H9 (cell line): Measurements from ENCODE around the gene FAM89B. TPM values are rescaled to one million over a fixed set of nuclear protein-coding genes. Genes with fewer than 3 reads are reported as not detected.

ENCODE experiments used
- DNase-seq: peaks from one replicate; pipeline ENCODE4 v3.0.0-alpha.2; 2017
- H2AFZ ChIP-seq: one replicate; pipeline ENCODE4 v1.6.1; 2013; ENCODE audit warnings: mild to moderate bottlenecking, low read length, control low read depth, moderate library complexity
- H2AK5ac ChIP-seq: 2 replicates; pipeline ENCODE4 v1.6.1; 2013; ENCODE audit warnings: low read length, control low read depth, mixed read lengths; ENCODE audit not compliant: insufficient read length
- H2BK120ac ChIP-seq: one replicate; pipeline ENCODE4 v1.6.1; 2013; ENCODE audit warnings: low read depth, mild to moderate bottlenecking, low read length, control low read depth, inconsistent platforms; ENCODE audit not compliant: poor library complexity, severe bottlenecking
- H2BK12ac ChIP-seq: 2 replicates; pipeline ENCODE4 v1.6.1; 2013; ENCODE audit warnings: low read length, control low read depth, mixed read lengths, low read depth; ENCODE audit not compliant: insufficient read length
- H2BK15ac ChIP-seq: 2 replicates; pipeline ENCODE4 v1.6.1; 2013; ENCODE audit warnings: low read depth, low read length, control low read depth
- H2BK20ac ChIP-seq: one replicate; pipeline ENCODE4 v1.6.1; 2013; ENCODE audit warnings: low read depth, mild to moderate bottlenecking, low read length, control low read depth, inconsistent platforms; ENCODE audit not compliant: poor library complexity, severe bottlenecking
- H2BK5ac ChIP-seq: 2 replicates; pipeline ENCODE4 v1.6.1; 2013; ENCODE audit warnings: low read length, control low read depth, mixed read lengths; ENCODE audit not compliant: insufficient read length
- H3K14ac ChIP-seq: 2 replicates; pipeline ENCODE4 v1.6.1; 2013; ENCODE audit warnings: low read length, control low read depth; ENCODE audit not compliant: insufficient read depth
- H3K18ac ChIP-seq: 2 replicates; pipeline ENCODE4 v1.6.1; 2013; ENCODE audit warnings: low read depth, mild to moderate bottlenecking, mixed read lengths, low read length, control low read depth; ENCODE audit not compliant: insufficient read length
- H3K23ac ChIP-seq: 2 replicates; pipeline ENCODE4 v1.6.1; 2013; ENCODE audit warnings: low read length, control low read depth, mixed read lengths, low read depth; ENCODE audit not compliant: insufficient read length
- H3K23me2 ChIP-seq: 2 replicates; pipeline ENCODE4 v1.6.1; 2013; ENCODE audit warnings: low read depth, mild to moderate bottlenecking, mixed read lengths, low read length, control low read depth; ENCODE audit not compliant: insufficient read length, poor library complexity, severe bottlenecking
- H3K27ac ChIP-seq: 2 replicates; pipeline ENCODE4 v1.5.1; 2013; ENCODE audit warnings: low read length, control low read depth, mixed read lengths, low read depth; ENCODE audit not compliant: insufficient read length
- H3K27me3 ChIP-seq: 2 replicates; pipeline ENCODE4 v1.6.1; 2013; ENCODE audit warnings: low read length, control low read depth, inconsistent platforms; ENCODE audit not compliant: insufficient read depth
- H3K4ac ChIP-seq: 2 replicates; pipeline ENCODE4 v1.6.1; 2013; ENCODE audit warnings: low read depth, mild to moderate bottlenecking, control low read depth, inconsistent platforms, low read length, moderate library complexity
- H3K4me1 ChIP-seq: 2 replicates; pipeline ENCODE4 v1.6.1; 2013; ENCODE audit warnings: low read length, control low read depth, inconsistent platforms; ENCODE audit not compliant: insufficient read depth
- H3K4me2 ChIP-seq: 2 replicates; pipeline ENCODE4 v1.6.1; 2013; ENCODE audit warnings: low read length, control low read depth, mixed read lengths; ENCODE audit not compliant: insufficient read length, insufficient read depth
- H3K56ac ChIP-seq: 2 replicates; pipeline ENCODE4 v1.6.1; 2013; ENCODE audit warnings: low read depth, mild to moderate bottlenecking, mixed read lengths, low read length, control low read depth; ENCODE audit not compliant: insufficient read length
- H3K79me1 ChIP-seq: 2 replicates; pipeline ENCODE4 v1.6.1; 2013; ENCODE audit warnings: low read depth, mild to moderate bottlenecking, moderate library complexity, low read length, control low read depth, inconsistent platforms; ENCODE audit not compliant: insufficient read depth, poor library complexity, severe bottlenecking
- H3K79me2 ChIP-seq: 2 replicates; pipeline ENCODE4 v1.6.1; 2013; ENCODE audit warnings: low read length, control low read depth, inconsistent platforms; ENCODE audit not compliant: insufficient read depth
- H3K9ac ChIP-seq: 2 replicates; pipeline ENCODE4 v1.6.1; 2013; ENCODE audit warnings: low read length, control low read depth, mixed read lengths; ENCODE audit not compliant: insufficient read length; ENCODE audit errors: extremely low read depth
- H3K9me3 ChIP-seq: one replicate; pipeline ENCODE4 v1.6.1; 2013; ENCODE audit warnings: low read depth, low read length, inconsistent platforms; ENCODE audit not compliant: control insufficient read depth
- H3T11ph ChIP-seq: one replicate; pipeline ENCODE4 v1.6.1; 2013; ENCODE audit warnings: mild to moderate bottlenecking, low read length, control low read depth, inconsistent platforms
- H4K20me1 ChIP-seq: one replicate; pipeline ENCODE4 v1.6.1; 2013; ENCODE audit not compliant: control insufficient read depth, insufficient read length, insufficient read depth
- H4K5ac ChIP-seq: 2 replicates; pipeline ENCODE4 v1.6.1; 2013; ENCODE audit warnings: low read depth, mild to moderate bottlenecking, mixed read lengths, low read length, control low read depth; ENCODE audit not compliant: insufficient read length
- H4K8ac ChIP-seq: replicated peaks from 2 replicates; pipeline ENCODE4 v1.6.1; 2013; ENCODE audit warnings: low read length, control low read depth, mixed read lengths, low read depth; ENCODE audit not compliant: insufficient read length
- H4K91ac ChIP-seq: 2 replicates; pipeline ENCODE4 v1.6.1; 2013; ENCODE audit warnings: low read depth, mild to moderate bottlenecking, moderate library complexity, mixed read lengths, low read length, control low read depth; ENCODE audit not compliant: insufficient read length
- H3K27ac Mint-ChIP-seq, 3 experiments: 2 replicates in 2 of 3; 3 replicates in 1 of 3; pipeline ENCODE4 v1.8.0; 2020 to 2021; ENCODE audit warnings: mixed read lengths in 3 of 3, mild to moderate bottlenecking in 1 of 3, moderate library complexity in 1 of 3
- H3K27me3 Mint-ChIP-seq: 2 replicates; pipeline ENCODE4 v1.8.0; 2021; ENCODE audit warnings: low read depth, mild to moderate bottlenecking, moderate library complexity, mixed read lengths
- H3K36me3 Mint-ChIP-seq, 3 experiments: 2 replicates in 2 of 3; 3 replicates in 1 of 3; pipeline ENCODE4 v1.8.0; 2020 to 2021; ENCODE audit warnings: low read depth in 3 of 3, mixed read lengths in 3 of 3; ENCODE audit not compliant: insufficient read depth in 1 of 3
- H3K4me1 Mint-ChIP-seq, 2 experiments: 2 replicates each; pipeline ENCODE4 v1.8.0; 2020; ENCODE audit warnings: mixed read lengths in 2 of 2
- H3K4me3 Mint-ChIP-seq, 2 experiments: 2 replicates in 1 of 2; 3 replicates in 1 of 2; pipeline ENCODE4 v1.8.0; 2020 to 2021; ENCODE audit warnings: mild to moderate bottlenecking in 2 of 2, mixed read lengths in 2 of 2, moderate library complexity in 1 of 2
- H3K9me3 Mint-ChIP-seq, 2 experiments: 2 replicates in 1 of 2; 3 replicates in 1 of 2; pipeline ENCODE4 v1.8.0; 2020; ENCODE audit warnings: mild to moderate bottlenecking in 2 of 2, mixed read lengths in 2 of 2, moderate library complexity in 1 of 2
- WGBS: extraction: QIAGEN DNeasy Blood & Tissue Kit; methylation state at CpG from one replicate; pipeline ENCODE4 v1.1.7; 2013; ENCODE audit warnings: missing lambda C conversion rate, low lambda C conversion rate, mixed read lengths; ENCODE audit not compliant: insufficient read length; ENCODE audit errors: extremely low coverage; 5-methylcytosine and 5-hydroxymethylcytosine counted together
- total RNA-seq: library from RNA; stranded (reverse); gene quantifications from 2 replicates; pipeline ENCODE4 v1.2.1, GENCODE V29; 2021
- TF ChIP-seq, protein P1 (sequence below): fragments of 200-600 bp; sonication (generic); conservative IDR thresholded peaks from 3 replicates; pipeline ENCODE4 v1.8.0; 2021; ENCODE audit warnings: antibody characterized with exemption, mild to moderate bottlenecking

Gene FAM89B
- total RNA-seq, 1 experiment from 2014 or later, result 21.7 TPM

DNA sequence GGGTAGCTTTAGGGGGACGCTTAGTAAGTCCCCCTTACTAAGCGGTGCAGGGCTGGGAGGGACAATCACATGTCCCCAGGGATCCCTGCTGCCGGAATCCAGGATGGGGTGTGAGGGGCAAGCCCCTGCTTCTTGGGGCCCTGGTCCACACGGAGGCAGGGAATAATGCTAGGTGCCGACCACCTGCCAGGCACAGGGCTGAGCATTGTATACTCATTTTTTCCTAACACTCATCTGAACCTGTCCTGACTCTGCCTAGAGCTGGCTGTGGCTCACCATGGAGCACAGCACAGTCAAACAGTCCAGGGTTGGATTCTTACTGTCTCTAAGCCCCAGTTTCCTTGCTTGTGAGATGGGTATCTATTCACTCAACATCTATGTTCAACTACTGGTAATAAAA lies 12.8 kb upstream of the FAM89B start:
- no peak overlapping the region for H3K27ac ChIP-seq
- no peak overlapping the region for H2BK20ac ChIP-seq
- H3K9me3 ChIP-seq, result no peaks in the 10 kb centered on the region
- DNase-seq, result no peak
- no peak overlapping the region for H2BK12ac ChIP-seq
- Mint-ChIP-seq H3K4me1 (peaks cover 42 to 59% of the 10 kb centered on the region in 2 experiments), H3K9me3 (no peaks in the 10 kb centered on the region), H3K27me3 (peaks cover 45% of the 10 kb centered on the region), H3K4me3 (peak overlapping the region; percentile 4 to 72; a peak in 3 of 5 replicates), H3K36me3 (no peaks in the 10 kb centered on the region), H3K27ac (no peak overlapping the region)
- H3K4ac ChIP-seq, result no peak overlapping the region
- no peak overlapping the region for H2BK5ac ChIP-seq
- TF ChIP-seq, protein P1, sequence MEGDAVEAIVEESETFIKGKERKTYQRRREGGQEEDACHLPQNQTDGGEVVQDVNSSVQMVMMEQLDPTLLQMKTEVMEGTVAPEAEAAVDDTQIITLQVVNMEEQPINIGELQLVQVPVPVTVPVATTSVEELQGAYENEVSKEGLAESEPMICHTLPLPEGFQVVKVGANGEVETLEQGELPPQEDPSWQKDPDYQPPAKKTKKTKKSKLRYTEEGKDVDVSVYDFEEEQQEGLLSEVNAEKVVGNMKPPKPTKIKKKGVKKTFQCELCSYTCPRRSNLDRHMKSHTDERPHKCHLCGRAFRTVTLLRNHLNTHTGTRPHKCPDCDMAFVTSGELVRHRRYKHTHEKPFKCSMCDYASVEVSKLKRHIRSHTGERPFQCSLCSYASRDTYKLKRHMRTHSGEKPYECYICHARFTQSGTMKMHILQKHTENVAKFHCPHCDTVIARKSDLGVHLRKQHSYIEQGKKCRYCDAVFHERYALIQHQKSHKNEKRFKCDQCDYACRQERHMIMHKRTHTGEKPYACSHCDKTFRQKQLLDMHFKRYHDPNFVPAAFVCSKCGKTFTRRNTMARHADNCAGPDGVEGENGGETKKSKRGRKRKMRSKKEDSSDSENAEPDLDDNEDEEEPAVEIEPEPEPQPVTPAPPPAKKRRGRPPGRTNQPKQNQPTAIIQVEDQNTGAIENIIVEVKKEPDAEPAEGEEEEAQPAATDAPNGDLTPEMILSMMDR, result no peak
- H4K20me1 ChIP-seq, result no peaks in the 10 kb centered on the region
- H3T11ph ChIP-seq, result no peak overlapping the region
- no peak overlapping the region for H3K4me2 ChIP-seq
- H3K14ac ChIP-seq, result no peak overlapping the region
- no peaks in the 10 kb centered on the region for H3K79me2 ChIP-seq
- no peak overlapping the region for H3K23ac ChIP-seq
- H2AFZ ChIP-seq, result no peak overlapping the region
- no peaks in the 10 kb centered on the region for H3K79me1 ChIP-seq
- H4K5ac ChIP-seq, result no peak overlapping the region
- H3K18ac ChIP-seq, result no peak overlapping the region
- no peak overlapping the region for H3K56ac ChIP-seq
- H2BK15ac ChIP-seq, result no peak overlapping the region
- H3K27me3 ChIP-seq, result no peaks in the 10 kb centered on the region; the same call in 1 of the 2 replicates
- H3K4me1 ChIP-seq, result peaks cover 6% of the 10 kb centered on the region; the same call in 1 of the 2 replicates
- no peak overlapping the region for H2AK5ac ChIP-seq
- no peak overlapping the region for H4K8ac ChIP-seq
- H3K23me2 ChIP-seq, result no peaks in the 10 kb centered on the region
- no peak overlapping the region for H4K91ac ChIP-seq
- no peak overlapping the region for H3K9ac ChIP-seq
- no peak overlapping the region for H2BK120ac ChIP-seq
- WGBS, result no CpG with 5 or more reads among the region's 5 CpGs
